K562 (cell line): Measurements from ENCODE around the gene NDFIP1. TPM values are rescaled to one million over a fixed set of nuclear protein-coding genes. Genes with fewer than 3 reads are reported as not detected.

ENCODE experiments used
- ATAC-seq: fragments of 200-7000 bp; cut with Tn5 transposase; 3 replicates; pipeline ENCODE4 v1.9.1; 2020; ENCODE audit warnings: moderate library complexity
- Bru-seq: library from RNA; stranded (reverse); fragments of 400-500 nt; gene quantifications from one replicate; lab custom pipeline; 2021; lab: Mats Ljungman, UMichigan
- BruChase-seq, 2 experiments: library from RNA; stranded (reverse); fragments of 400-500 nt; gene quantifications; one replicate each; lab custom pipeline; 2021; lab: Mats Ljungman, UMichigan
- BruUV-seq: library from RNA; stranded (reverse); fragments of 400-500 nt; replicated peaks from 2 replicates; lab custom pipeline; 2021; lab: Mats Ljungman, UMichigan
- CTCF ChIA-PET: fragments of 300-600 bp; formaldehyde crosslinking; extraction: SDS; loops from one replicate; lab custom pipeline; 2021; ENCODE audit warnings: low intra/inter-chr PET ratio; lab: Yijun Ruan, JAX
- POLR2A ChIA-PET: fragments of 300-600, 350-650 bp; sonication (Branson Sonifier 250); formaldehyde crosslinking; extraction: SDS; loops from one replicate; lab custom pipeline; 2021; ENCODE audit warnings: antibody characterized with exemption, inconsistent platforms; lab: Yijun Ruan, JAX
- DNase-seq, 4 experiments: peaks; one replicate each; pipeline versions ENCODE4 v3.0.0 to v3.0.0-alpha.2; 2011 to 2018; ENCODE audit warnings: low spot score in 3 of 4, mixed read lengths in 3 of 4; ENCODE audit errors: extremely low read depth in 1 of 4
- FAIRE-seq: peaks from 2 replicates; lab custom pipeline; 2011; peaks lifted over from hg19 to GRCh38; lab: Jason Lieb, UNC
- H2AFZ ChIP-seq: 2 replicates; pipeline ENCODE4 v1.6.0; 2011; ENCODE audit warnings: low read depth, low read length, control low read depth, inconsistent platforms
- H3K27ac ChIP-seq: fragments of 200-600 bp; 3 replicates; pipeline ENCODE4 v1.8.0; 2011; ENCODE audit warnings: low read depth, mild to moderate bottlenecking, control low read depth, inconsistent platforms, low read length, moderate library complexity, mixed read lengths; ENCODE audit errors: extremely low read depth
- H3K27me3 ChIP-seq, 2 experiments: fragments of 300-600 bp in 1 of 2; 2 replicates in 1 of 2; 3 replicates in 1 of 2; pipeline versions ENCODE4 v1.6.0 to v1.8.0; 2011; ENCODE audit warnings: inconsistent platforms in 2 of 2, low read length in 2 of 2, mild to moderate bottlenecking in 1 of 2, mixed read lengths in 1 of 2, moderate library complexity in 1 of 2; ENCODE audit not compliant: control insufficient read depth in 2 of 2, insufficient read depth in 2 of 2
- H3K36me3 ChIP-seq: fragments of 300-600 bp; 3 replicates; pipeline ENCODE4 v1.8.0; 2011; ENCODE audit warnings: mild to moderate bottlenecking, low read length, inconsistent platforms; ENCODE audit not compliant: control insufficient read depth, insufficient read depth
- H3K4me1 ChIP-seq, 2 experiments: fragments of 200-600 bp in 1 of 2; replicated peaks in 1 of 2; 2 replicates in 1 of 2; 3 replicates in 1 of 2; pipeline versions ENCODE4 v1.5.1 to v1.8.0; 2011; ENCODE audit warnings: inconsistent platforms in 2 of 2, low read length in 2 of 2, mild to moderate bottlenecking in 1 of 2, mixed read lengths in 1 of 2, moderate library complexity in 1 of 2; ENCODE audit not compliant: control insufficient read depth in 2 of 2, insufficient read depth in 2 of 2
- H3K4me2 ChIP-seq: 2 replicates; pipeline ENCODE4 v1.6.1; 2011; ENCODE audit warnings: low read length, control low read depth, inconsistent platforms, mixed read lengths; ENCODE audit not compliant: insufficient read depth
- H3K4me3 ChIP-seq: fragments of 200-600 bp; sonication (generic), shearing (Covaris generic); 2 replicates; pipeline ENCODE4 v1.5.1; 2016; ENCODE audit warnings: control low read depth, inconsistent platforms
- H3K79me2 ChIP-seq: fragments of 200-600 bp; 3 replicates; pipeline ENCODE4 v1.8.0; 2011; ENCODE audit warnings: low read length, inconsistent platforms; ENCODE audit not compliant: control insufficient read depth, insufficient read depth
- H3K9ac ChIP-seq, 2 experiments: 2 replicates each; pipeline versions ENCODE4 v1.6.0 to v1.6.1; 2011; ENCODE audit warnings: low read depth in 2 of 2, low read length in 2 of 2, control low read depth in 1 of 2, inconsistent platforms in 1 of 2, mild to moderate bottlenecking in 1 of 2, mixed read lengths in 1 of 2; ENCODE audit not compliant: insufficient read depth in 1 of 2
- H3K9me1 ChIP-seq: one replicate; pipeline ENCODE4 v1.6.0; 2011; ENCODE audit warnings: inconsistent platforms, mild to moderate bottlenecking, low read length, moderate library complexity; ENCODE audit not compliant: control insufficient read depth, insufficient read depth
- H3K9me3 ChIP-seq: replicated peaks from 2 replicates; pipeline ENCODE4 v1.5.1; 2011; ENCODE audit warnings: low read depth, low read length, inconsistent platforms; ENCODE audit not compliant: control insufficient read depth, insufficient read depth
- H4K20me1 ChIP-seq: replicated peaks from 2 replicates; pipeline ENCODE4 v1.6.1; 2011; ENCODE audit warnings: low read length, inconsistent platforms, mixed read lengths; ENCODE audit not compliant: control insufficient read depth, insufficient read depth
- ATF1 ChIP-seq, 2 experiments: fragments of 450-650 bp in 1 of 2; IDR thresholded peaks; 2 replicates each; pipeline ENCODE4 v1.6.1; 2016; ENCODE audit warnings: missing compliant biosample characterization in 1 of 2, missing genetic modification characterization in 1 of 2
- BRD4 ChIP-seq: fragments of 200-600 bp; sonication (generic); IDR thresholded peaks from 2 replicates; pipeline ENCODE4 v1.6.1; 2017; ENCODE audit warnings: inconsistent platforms
- CHD1 ChIP-seq: fragments of 200-600 bp; sonication (generic); IDR thresholded peaks from one replicate; pipeline ENCODE4 v1.6.1; 2012; ENCODE audit warnings: mild to moderate bottlenecking, moderate library complexity, low read length, inconsistent platforms
- CTBP1 ChIP-seq: fragments of 450-650 bp; IDR thresholded peaks from 2 replicates; pipeline ENCODE4 v1.6.1; 2016; ENCODE audit warnings: borderline replicate concordance
- GABPB1 ChIP-seq: sonication (generic); formaldehyde crosslinking; IDR thresholded peaks from 2 replicates; pipeline ENCODE4 v1.8.0; 2022; ENCODE audit warnings: mild to moderate bottlenecking, missing genetic modification reagents
- HMG20A ChIP-seq: fragments of 450-650 bp; formaldehyde crosslinking; conservative IDR thresholded peaks from 2 replicates; pipeline ENCODE4 v1.4.0; 2020; ENCODE audit warnings: mild to moderate bottlenecking, mixed read lengths
- KAT2B ChIP-seq: IDR thresholded peaks from one replicate; pipeline ENCODE4 v1.6.1; 2012; ENCODE audit warnings: low read depth, mild to moderate bottlenecking, control low read depth, inconsistent platforms, low read length, moderate library complexity
- PHB2 ChIP-seq: fragments of 450-650 bp; IDR thresholded peaks from 2 replicates; pipeline ENCODE4 v1.6.1; 2017; ENCODE audit warnings: low read depth
- SAFB2 ChIP-seq: fragments of 200-400 bp; formaldehyde crosslinking; IDR thresholded peaks from 2 replicates; pipeline ENCODE4 v1.6.1; 2018; ENCODE audit warnings: borderline replicate concordance, low read length, low read depth, moderate library complexity; ENCODE audit not compliant: severe bottlenecking
- TOE1 ChIP-seq, 2 experiments: fragments of 450-650 bp in 1 of 2; sonication (generic) in 1 of 2; formaldehyde crosslinking in 1 of 2; IDR thresholded peaks; 2 replicates each; pipeline versions ENCODE4 v1.7.1 to v1.8.0; 2016 to 2022; ENCODE audit warnings: borderline replicate concordance in 2 of 2, mild to moderate bottlenecking in 2 of 2, antibody characterized with exemption in 1 of 2, inconsistent platforms in 1 of 2, low read depth in 1 of 2, missing genetic modification reagents in 1 of 2, moderate library complexity in 1 of 2
- ZC3H4 ChIP-seq: sonication (generic); formaldehyde crosslinking; IDR thresholded peaks from 2 replicates; pipeline ENCODE4 v1.9.0; 2021; ENCODE audit warnings: missing genetic modification reagents, borderline replicate concordance
- ZFPM2 ChIP-seq: fragments of 250-450 bp; sonication (Bioruptor Pico); IDR thresholded peaks from 2 replicates; pipeline ENCODE4 v1.5.1; 2022; ENCODE audit warnings: mild to moderate bottlenecking
- ZNF282 ChIP-seq: sonication (generic); formaldehyde crosslinking; IDR thresholded peaks from 2 replicates; pipeline ENCODE4 v1.8.1; 2023; ENCODE audit warnings: missing genetic modification reagents
- ZNF347 ChIP-seq: fragments of 450-650 bp; formaldehyde crosslinking; IDR thresholded peaks from 2 replicates; pipeline ENCODE4 v1.4.0; 2020; ENCODE audit warnings: low read depth, mild to moderate bottlenecking, moderate library complexity
- ZNF354B ChIP-seq: fragments of 250-450 bp; sonication (Bioruptor Pico); IDR thresholded peaks from 2 replicates; pipeline ENCODE4 v1.4.0; 2020
- ZNF384 ChIP-seq: IDR thresholded peaks from 2 replicates; pipeline ENCODE4 v1.6.1; 2012; ENCODE audit warnings: low read depth, low read length, improper control_type of control experiment
- WGBS: fragments of 100-300 bp; shearing (Covaris generic); methylation state at CpG from one replicate; pipeline ENCODE4 v1.1.6; 2016; ENCODE audit warnings: low coverage, mixed read lengths; ENCODE audit not compliant: insufficient coverage; ENCODE audit errors: missing lambda C conversion rate; 5-methylcytosine and 5-hydroxymethylcytosine counted together
- in situ Hi-C: fragments of 300-500 bp; cut with MboI; formaldehyde crosslinking; loops from 4 replicates; pipeline ENCODE4 v1.15.0; 2018; ENCODE audit warnings: inconsistent platforms, mixed read lengths
- intact Hi-C: fragments of 100-400 bp; cut with micrococcal nuclease; formaldehyde crosslinking; loops from 2 replicates; pipeline ENCODE4 v1.14.2; 2022
- long read RNA-seq, 3 experiments: library from polyadenylated mRNA in 2 of 3; library from RNA in 1 of 3; unstranded in 2 of 3; stranded (forward) in 1 of 3; transcript quantifications; one replicate each; pipeline ENCODE4 v2.0.0, GENCODE V29; 2019 to 2022
- polyA minus RNA-seq, 3 experiments: library from RNA; depleted of rRNA, polyadenylated mRNA; stranded (reverse); fragments of >200 nt; gene quantifications; 2 replicates each; pipeline ENCODE4 v1.2.3, GENCODE V29; 2011
- polyA plus RNA-seq, 8 experiments: library from polyadenylated mRNA; depleted of rRNA in 4 of 8; stranded (reverse) in 5 of 8; unstranded in 3 of 8; fragments of >200 nt; fragmentation: Nextera tagmentation in 2 of 8; fragmentation: Illumina TruSeq in 1 of 8; extraction: Ambion mirVana in 2 of 8; extraction: Trizol in 1 of 8; gene quantifications; 2 replicates each; pipeline versions ENCODE4 v1.2.1 to v1.2.3, GENCODE V29; 2011 to 2014; ENCODE audit warnings: inconsistent platforms in 1 of 8, missing spikeins in 1 of 8
- total RNA-seq, 7 experiments: library from RNA; depleted of rRNA in 6 of 7; stranded (reverse); fragments of >200 nt in 6 of 7; fragmentation: Illumina TruSeq in 2 of 7; extraction: Trizol in 2 of 7; gene quantifications; 2 replicates each; pipeline versions ENCODE4 v1.2.1 to v1.2.3, GENCODE V29; 2011 to 2021; ENCODE audit warnings: low replicate concordance in 1 of 7

The NDFIP1 gene, protein sequence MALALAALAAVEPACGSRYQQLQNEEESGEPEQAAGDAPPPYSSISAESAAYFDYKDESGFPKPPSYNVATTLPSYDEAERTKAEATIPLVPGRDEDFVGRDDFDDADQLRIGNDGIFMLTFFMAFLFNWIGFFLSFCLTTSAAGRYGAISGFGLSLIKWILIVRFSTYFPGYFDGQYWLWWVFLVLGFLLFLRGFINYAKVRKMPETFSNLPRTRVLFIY
- 20.9 and 53.7 TPM in 2 replicates for total RNA-seq (2011; cell fraction: chromatin; rRNA removed; ENCODE audit: low replicate concordance)
- total RNA-seq (2011; cell fraction: nucleolus; rRNA removed): 22.1 and 24.3 TPM in 2 replicates
- 42.7 and 56.4 TPM in 2 replicates for total RNA-seq (2011; cell fraction: nucleoplasm; rRNA removed)
- total RNA-seq (2014; rRNA removed) (33.2 and 47.8 TPM in 2 replicates), total RNA-seq (2014; rRNA removed; fragmentation: Illumina TruSeq; extraction: Trizol) (36.8 and 39.3 TPM in 2 replicates), total RNA-seq (2015; rRNA removed; fragmentation: Illumina TruSeq; extraction: Trizol) (27.1 and 31.4 TPM in 2 replicates), total RNA-seq (2021) (35.8 and 36.3 TPM in 2 replicates), polyA plus RNA-seq (2011; rRNA removed) (17.2 and 31.9 TPM in 2 replicates), polyA plus RNA-seq (2014; fragmentation: Illumina TruSeq; extraction: Trizol) (25.8 and 29.7 TPM in 2 replicates), polyA plus RNA-seq (2014; fragmentation: Nextera tagmentation; extraction: Ambion mirVana) (1 to 10 TPM; 5.3 to 7.6 TPM), polyA plus RNA-seq (2014; rRNA removed) (26.0 and 37.5 TPM in 2 replicates), polyA minus RNA-seq (2011; rRNA and poly(A)+ RNA removed) (16.9 and 24.5 TPM in 2 replicates), Bru-seq, nascent RNA (percentile 91 among the genes with signal in this experiment), BruChase-seq, experiment 1, labeled RNA remaining after a 2-hour chase (percentile 91 among the genes with signal in this experiment), BruChase-seq, experiment 2, labeled RNA remaining after a 6-hour chase (percentile 91 among the genes with signal in this experiment)
- 10.5 and 38.6 TPM in 2 replicates for polyA plus RNA-seq (2011; cell fraction: cytosol; rRNA removed)
- polyA plus RNA-seq (2011; cell fraction: nucleus; rRNA removed): 5.0 and 5.5 TPM in 2 replicates
- polyA plus RNA-seq (2012): 30.5 and 36.1 TPM in 2 replicates
- 7.8 and 11.8 TPM in 2 replicates for polyA minus RNA-seq (2011; cell fraction: cytosol; rRNA and poly(A)+ RNA removed)
- polyA minus RNA-seq (2011; cell fraction: nucleus; rRNA and poly(A)+ RNA removed): 11.8 and 14.9 TPM in 2 replicates
- long read RNA-seq, experiment 1, full-length matches to known transcripts: 301 of 342 reads
- long read RNA-seq, experiment 1, partial matches to known transcripts: 19 of 342 reads
- long read RNA-seq, experiment 1, other reads (novel, unspliced or antisense): 22 of 342 reads
- long read RNA-seq, experiment 2, full-length matches to known transcripts: 49 of 118 reads
- long read RNA-seq, experiment 2, partial matches to known transcripts: 49 of 118 reads
- long read RNA-seq, experiment 2, other reads (novel, unspliced or antisense): 20 of 118 reads
- long read RNA-seq, experiment 3, full-length matches to known transcripts: 52 of 56 reads
- long read RNA-seq, experiment 3, partial matches to known transcripts: 0 of 56 reads
- long read RNA-seq, experiment 3, other reads (novel, unspliced or antisense): 4 of 56 reads

- no peaks in the 10 kb centered on the region for H3K9me3 ChIP-seq
- H3K27me3 ChIP-seq: no peaks in the 10 kb centered on the region
- CTCF ChIA-PET: no interaction called here
- H3K4me2 ChIP-seq: peak within 1 kb of the TSS; percentile 92
- BruUV-seq: no TSS peak
- no peaks in the 10 kb centered on the region for H3K9me1 ChIP-seq
- WGBS: 2% methylated on average over 73 of the region's 103 CpGs
- in situ Hi-C loops: no loop called here
- H4K20me1 ChIP-seq: no peaks in the 10 kb centered on the region
- FAIRE-seq (no peak), ATAC-seq (peak; percentile 97), DNase-seq (peak; percentile 84 to 88 (median 88))
- peaks cover 18 to 21% of the 10 kb centered on the region in 2 experiments for H3K4me1 ChIP-seq
- POLR2A ChIA-PET: interaction anchor here (0.7 to 1.8 kb wide), 6 partner anchors 9 to 613 kb away, joined by 3 to 9 read pairs (median 4); partner anchors contain the start of gene GNPDA1
- peaks cover 12% of the 10 kb centered on the region for H3K36me3 ChIP-seq
- H3K9ac ChIP-seq: peak within 1 kb of the TSS; percentile 86 to 98
- H3K4me3 ChIP-seq: peak within 1 kb of the TSS; percentile 89
- peak within 1 kb of the TSS; percentile 87 for H3K27ac ChIP-seq
- peaks cover 48% of the 10 kb centered on the region for H3K79me2 ChIP-seq
- H2AFZ ChIP-seq: peak within 1 kb of the TSS; percentile 100
- intact Hi-C loops: loop anchor here (1.0 kb wide), 1 partner anchor 32 kb away; no protein-coding TSS in a partner anchor
- TF ChIP-seq CTBP1: peak; percentile 92
- no peak for TF ChIP-seq SAFB2
- no peak for TF ChIP-seq ZNF354B (CRISPR knock-in tag)
- no peak for TF ChIP-seq ATF1 (CRISPR knock-in tag; IDR thresholded peaks at IDR 0.05)
- TF ChIP-seq ATF1 (tag; IDR thresholded peaks at IDR 0.05): peak; percentile 76
- peak; percentile 66; the same call in 1 of the 2 replicates for TF ChIP-seq GABPB1 (CRISPR knock-in tag)
- no peak for TF ChIP-seq ZNF347 (CRISPR knock-in tag)
- no peak for TF ChIP-seq PHB2
- no peak for TF ChIP-seq ZFPM2 (CRISPR knock-in tag)
- peak; percentile 59; the same call in 1 of the 2 replicates for TF ChIP-seq ZNF282 (CRISPR knock-in tag)
- TF ChIP-seq HMG20A (CRISPR knock-in tag): no peak
- no peak for TF ChIP-seq ZNF384
- peak; percentile 95 for TF ChIP-seq CHD1
- peak; percentile 91 for TF ChIP-seq ZC3H4 (CRISPR knock-in tag)
- no peak for TF ChIP-seq KAT2B
- peak; percentile 29; the same call in 1 of the 2 replicates for TF ChIP-seq BRD4
- TF ChIP-seq TOE1 (IDR thresholded peaks at IDR 0.05; ENCODE audit: borderline replicate concordance): no peak
- 0 out of 2 replicates have a peak, but pooled peaks have one; percentile 66 for TF ChIP-seq TOE1 (CRISPR knock-in tag; IDR thresholded peaks at IDR 0.05; ENCODE audit: borderline replicate concordance, low read depth)
These were observed at the start of gene NDFIP1 for GRCh38 chr5:142108432-142109330. TSS of gene NDFIP1 (plus strand) at chr5:142108779. CDS start at chr5:142108975, 196 bp downstream.
